CD4-positive, alpha-beta T cell treated with Interleukin-10 for 1 hour (primary cell): ENCODE measurements around the gene HHEX.
"Not testable (repeated sequence)": the region's sequence is repeated elsewhere in the genome, so short reads cannot be mapped to it uniquely, and the experiment has no call there.

Source experiments
- DNase-seq: peaks from one replicate; pipeline ENCODE4 v3.0.0-alpha.2; 2020

The HHEX gene

GRCh38 chr10:92689663-92690210 lies at the start of gene HHEX:
HHEX (plus strand) TSS chr10:92689955; CDS start chr10:92689987, 32 bp downstream.
- peak; percentile 43 for DNase-seq

DNA sequence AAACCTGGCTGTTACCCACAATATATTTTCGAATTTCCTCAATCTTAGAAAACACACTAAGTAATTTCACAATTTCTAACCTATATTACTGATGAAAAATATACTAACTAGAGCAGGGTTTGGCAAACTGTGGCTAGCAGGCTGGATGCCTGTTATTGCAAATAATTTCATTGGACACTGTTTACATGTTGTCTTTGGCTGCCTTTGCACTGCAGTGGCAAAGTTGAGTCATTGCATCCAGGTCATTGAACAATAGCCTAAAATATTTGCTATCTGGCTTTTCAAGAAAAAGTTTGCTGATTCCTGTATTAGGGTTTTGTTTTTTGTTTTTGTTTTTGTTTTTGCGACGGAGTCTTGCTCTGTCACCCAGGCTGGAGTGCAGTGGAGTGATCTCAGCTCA lies 49.6 kb upstream of the HHEX start:
- no peak for DNase-seq

DNA sequence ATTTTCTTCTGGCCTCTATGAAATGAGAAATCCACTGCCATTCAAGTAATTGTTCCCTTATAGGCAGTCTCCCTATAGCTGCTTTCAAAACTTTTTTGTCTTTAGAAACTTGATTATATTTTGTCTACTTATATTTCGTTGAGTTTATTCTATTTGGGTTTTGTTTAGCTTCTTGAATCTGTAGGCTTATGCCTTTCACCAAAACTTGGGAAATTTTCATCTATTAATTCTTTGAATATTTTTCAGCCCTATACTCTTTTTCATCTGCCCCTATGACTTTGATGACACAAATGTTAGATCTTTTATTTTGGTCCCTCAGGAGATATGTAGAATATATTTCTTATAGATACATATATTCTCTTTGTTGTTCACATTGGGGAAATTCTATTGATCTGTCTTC lies 48.3 kb upstream of the HHEX start:
- no peak for DNase-seq

- no peak for DNase-seq
These were observed 44.8 kb upstream of the HHEX start for GRCh38 chr10:92644921-92645320.

- not testable (repeated sequence) for DNase-seq
These were observed 38.9 kb upstream of the HHEX start for GRCh38 chr10:92650864-92651263.

- no peak for DNase-seq
These were observed 34.3 kb upstream of the HHEX start for GRCh38 chr10:92655426-92655825.

DNA sequence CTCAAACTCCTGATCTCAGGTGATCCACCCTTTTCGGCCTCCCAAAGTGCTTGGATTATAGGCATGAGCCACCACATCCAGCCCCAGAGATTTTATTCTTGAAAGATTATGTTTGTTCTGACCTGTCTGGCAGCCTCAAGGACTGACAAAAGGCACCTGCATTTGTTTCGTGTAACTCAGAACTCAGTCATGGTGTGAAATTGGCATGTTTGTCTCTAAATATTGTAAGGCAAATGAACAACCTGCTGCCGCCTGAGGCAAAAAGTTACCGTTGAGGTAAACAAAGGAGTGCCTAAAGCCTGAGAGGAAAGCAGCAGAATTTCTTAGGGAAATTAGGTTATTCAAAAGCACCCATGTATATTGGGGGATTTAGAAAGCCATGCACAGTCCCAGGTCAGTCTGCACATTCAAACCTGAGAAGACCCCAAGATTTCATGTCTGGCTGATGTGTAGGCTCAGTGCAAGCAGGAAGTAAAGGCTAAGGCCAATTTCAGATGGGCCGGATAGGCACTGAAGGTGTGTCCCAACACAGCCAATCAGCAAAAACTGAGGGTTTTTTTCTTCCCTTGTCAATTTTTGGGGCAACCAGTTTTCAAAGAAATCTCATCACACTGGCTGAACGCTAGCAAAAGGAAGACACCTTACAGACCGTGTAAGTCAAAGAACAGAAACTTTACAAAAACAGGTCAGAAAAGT lies 33.3 kb upstream of the HHEX start:
- no peak for DNase-seq

DNA sequence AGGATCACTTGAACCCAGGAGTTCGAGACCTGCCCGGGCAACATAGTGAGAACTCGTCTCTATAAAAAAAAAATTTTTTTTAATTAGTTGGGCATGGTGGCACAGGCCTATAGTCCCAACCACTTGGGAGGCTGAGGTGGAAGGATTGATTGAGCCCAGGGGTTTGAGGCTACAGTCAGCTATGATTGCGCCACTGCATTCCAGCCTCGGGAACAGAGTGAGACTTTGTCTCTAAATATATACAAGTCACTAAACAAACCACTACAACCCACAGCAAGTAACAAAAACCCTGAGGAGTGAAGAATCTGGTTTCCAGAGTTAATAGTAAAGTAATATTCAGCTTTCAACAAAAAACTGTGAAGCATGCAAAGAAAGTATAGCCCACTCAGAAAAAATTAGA lies 32.7 kb upstream of the HHEX start:
- DNase-seq: no peak

- DNase-seq: no peak
These were observed 26.9 kb upstream of the HHEX start for GRCh38 chr10:92662848-92663247.

DNA sequence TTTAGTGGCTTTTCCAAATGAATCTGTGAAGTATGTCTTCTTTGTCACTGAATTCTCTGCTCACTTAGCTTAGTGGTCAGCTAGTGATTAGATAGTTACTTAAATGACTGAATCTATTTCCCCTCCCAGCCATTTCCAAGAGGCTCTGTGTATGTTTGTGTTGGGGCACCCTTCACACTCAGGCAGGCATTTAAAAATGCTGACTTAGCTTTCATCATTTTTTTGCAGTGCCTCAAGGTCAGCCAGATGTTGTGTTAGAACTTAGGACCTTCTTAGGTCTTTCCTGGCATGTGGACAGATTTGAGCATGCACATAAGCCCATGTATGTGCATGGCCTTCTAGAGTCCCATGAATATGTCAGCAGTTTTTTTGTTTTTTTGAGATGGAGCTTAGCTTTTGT lies 25.4 kb upstream of the HHEX start:
- no peak for DNase-seq

DNA sequence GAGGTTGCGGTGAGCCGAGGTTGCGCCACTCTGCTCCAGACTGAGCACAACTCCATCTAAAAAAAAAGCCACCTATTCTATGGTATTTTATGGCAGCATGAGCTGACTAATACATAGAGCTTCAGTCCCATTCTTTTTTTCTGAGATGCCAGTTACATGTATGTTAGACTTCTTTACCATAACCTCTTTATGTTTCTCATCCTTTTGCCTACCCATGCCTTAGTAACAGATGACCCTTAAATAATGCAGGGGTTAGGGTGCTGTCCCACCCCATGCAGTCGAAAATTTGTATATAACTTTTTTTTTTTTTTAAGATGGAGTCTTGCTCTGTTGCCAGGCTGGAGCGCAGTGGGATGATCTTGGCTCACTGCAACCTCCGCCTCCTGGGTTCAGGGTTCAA lies 22.7 kb upstream of the HHEX start:
- no peak for DNase-seq

DNA sequence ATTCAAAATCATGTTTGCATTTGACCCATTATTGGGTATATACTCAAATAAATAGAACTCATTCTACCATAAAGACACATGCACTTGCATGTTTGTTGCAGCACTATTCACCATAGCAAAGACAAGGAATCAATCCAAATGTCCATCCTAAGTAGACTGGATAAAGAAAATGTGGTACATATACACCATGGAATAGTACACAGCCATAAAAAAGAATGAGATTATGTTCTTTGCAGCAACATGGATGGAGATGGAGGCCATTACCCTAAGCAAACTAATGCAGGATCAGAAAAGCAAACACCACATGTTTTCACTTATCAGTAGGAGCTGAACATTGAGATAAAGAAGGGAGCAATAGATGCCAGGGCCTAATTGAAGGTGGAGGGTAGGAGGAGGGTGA lies 12.0 kb upstream of the HHEX start:
- no peak for DNase-seq

DNA sequence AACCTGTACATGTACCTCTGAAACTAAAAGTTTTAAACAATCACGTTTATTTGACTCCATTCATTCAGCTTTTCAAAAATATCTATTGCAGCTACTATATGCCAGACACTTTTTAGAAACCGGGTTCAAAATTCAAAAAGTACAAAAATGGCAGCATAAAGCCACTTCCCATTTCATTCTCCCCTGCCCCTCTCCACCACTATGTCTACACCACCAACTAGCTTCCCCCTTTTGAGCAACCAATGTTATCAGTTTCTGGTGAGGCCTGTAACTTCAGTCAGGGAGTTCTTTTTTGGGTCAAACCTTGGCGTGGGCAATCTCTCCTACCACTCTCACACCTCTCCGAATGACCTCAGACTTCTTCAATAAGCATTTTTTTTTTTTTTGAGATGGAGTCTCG lies 11.5 kb upstream of the HHEX start:
- DNase-seq: no peak

DNA sequence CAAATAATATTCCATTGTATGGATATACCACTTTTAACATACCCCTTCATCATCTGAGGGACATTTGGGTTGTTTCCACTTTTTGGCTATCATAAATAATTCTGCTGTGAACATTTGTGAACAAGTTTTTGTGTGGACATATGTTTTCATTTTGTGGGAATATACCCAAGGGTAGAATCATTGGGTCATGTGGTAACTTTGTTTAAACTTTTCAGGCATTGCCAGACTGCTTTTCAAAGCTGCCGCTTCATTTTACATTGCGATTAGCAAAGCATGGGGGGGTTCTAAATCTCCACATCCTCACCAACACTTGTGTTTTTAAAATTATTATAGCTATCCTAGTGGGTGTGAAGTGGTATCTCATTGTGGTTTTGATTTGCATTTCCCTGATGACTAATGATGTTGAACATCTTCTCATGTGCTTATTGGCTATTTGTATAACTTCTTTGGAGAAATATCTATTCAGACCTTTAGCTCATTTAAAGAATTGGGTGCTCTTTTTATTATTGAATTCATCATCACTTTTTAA lies 8.4 kb upstream of the HHEX start:
- no peak for DNase-seq

DNA sequence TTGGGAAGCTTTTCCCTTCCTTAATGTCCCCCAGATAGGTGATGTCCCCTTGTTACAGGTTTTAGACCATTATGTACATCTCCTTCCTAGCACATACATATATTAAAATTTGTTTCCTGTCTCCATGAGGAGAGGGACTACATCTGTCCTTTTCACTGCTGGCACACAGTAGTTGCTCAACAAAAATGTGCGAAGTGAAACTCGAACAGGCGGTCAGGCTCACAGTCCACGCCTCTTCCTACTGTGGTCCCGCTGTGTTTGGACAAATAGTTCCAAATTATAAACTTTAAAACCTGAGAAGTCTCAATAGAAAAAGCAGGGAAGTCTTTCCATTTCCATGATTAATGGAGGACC lies 1.2 kb upstream of the HHEX start:
- DNase-seq: no peak

DNA sequence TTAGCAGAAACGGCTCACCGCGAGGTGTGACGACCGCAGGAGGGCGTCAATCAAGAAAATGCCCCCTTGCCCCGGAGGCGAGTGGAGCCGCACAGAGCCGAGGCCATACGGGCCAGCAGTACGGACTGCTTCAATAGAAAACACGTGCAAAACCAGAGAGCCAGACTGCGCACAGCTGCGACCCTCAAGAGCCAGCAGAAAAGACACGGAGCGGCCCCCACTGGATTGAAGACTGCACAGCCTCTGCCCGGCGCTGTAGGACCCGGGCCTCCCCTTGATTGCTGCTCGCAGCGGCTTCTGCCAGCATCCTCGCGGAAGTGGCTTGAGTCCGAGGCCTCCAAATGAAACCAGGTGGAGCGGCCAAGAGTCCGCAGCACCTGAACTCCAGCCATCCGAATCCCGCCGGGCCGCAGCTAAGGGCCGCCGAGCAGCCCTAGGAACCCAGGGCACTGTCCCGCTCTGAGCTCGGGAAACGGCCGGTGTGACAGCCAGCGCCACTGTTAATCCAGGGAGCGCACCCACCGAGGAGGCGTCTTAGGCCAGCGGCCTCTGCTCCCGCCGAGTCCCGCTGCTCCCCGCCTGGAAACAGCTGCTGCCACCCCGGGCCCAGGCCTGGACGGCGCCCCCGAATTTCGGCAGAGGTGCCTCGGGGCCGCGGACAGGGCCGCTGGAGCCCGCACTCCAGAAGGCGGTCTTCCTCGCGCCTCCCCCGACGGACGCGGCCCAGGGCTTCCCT lies 660 bp upstream of the HHEX start:
- DNase-seq: no peak

- peak; percentile 59 for DNase-seq
These were observed 608 bp downstream of the HHEX start for GRCh38 chr10:92690211-92690914.

DNA sequence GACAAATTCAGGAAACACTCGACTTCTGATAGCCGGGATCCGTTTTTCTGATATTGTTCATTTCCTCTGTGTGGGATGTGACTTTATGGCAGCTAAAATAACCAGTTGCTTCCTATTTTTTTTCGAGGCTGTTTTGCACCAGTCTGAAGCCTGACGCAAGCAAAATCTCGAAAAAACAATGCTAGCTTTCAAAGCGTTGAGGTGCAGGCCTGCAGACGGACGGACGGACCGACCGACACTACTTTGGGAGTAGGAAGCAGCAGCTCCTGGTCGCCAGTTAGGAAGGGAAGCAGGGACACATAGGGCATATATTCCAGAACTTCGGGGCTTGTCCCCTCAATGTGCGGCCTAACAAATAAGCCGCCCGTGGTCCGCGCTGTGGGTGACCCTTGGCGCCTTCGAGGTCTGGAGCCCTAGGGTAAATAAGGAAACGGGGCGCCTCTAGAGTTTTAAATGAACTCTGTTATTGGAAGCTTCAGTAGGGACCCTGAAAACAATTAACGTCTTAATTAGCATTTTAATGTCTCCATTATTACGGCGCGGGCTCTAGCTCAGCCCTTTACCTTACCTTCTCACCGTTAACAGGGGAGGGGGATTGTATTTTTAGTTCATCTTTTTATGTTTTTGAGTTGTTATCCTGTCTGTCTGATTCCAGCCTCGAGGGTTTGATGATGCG lies 1.3 kb downstream of the HHEX start:
- DNase-seq: no peak

DNA sequence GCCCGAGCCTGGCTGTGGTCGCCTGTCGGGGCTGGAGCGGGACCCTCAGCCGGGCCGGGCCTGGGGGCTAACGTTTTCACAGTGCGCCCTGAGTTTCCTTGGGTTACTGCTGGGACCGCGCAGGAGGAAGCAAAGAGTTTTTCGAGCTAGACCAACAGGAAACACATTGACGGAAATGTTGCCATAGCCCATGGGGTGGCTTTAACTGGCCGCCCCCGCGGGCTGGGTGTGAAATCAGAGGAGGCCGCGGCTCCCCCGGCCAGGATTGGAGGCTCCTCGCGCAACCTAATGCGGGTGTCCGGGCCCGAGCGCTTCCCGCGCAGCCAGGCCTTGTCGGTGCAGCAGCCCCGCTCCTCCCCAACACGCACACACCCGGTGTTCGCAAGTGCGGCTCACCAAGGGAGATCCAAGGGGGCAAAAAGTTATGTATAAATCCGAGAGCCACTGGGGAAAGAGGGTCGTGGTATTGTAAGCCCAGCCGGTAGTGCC lies 1.9 kb downstream of the HHEX start:
- DNase-seq: no peak

GRCh38 chr10:92692080-92692671 lies 2.4 kb downstream of the HHEX start:
- DNase-seq: no peak

DNA sequence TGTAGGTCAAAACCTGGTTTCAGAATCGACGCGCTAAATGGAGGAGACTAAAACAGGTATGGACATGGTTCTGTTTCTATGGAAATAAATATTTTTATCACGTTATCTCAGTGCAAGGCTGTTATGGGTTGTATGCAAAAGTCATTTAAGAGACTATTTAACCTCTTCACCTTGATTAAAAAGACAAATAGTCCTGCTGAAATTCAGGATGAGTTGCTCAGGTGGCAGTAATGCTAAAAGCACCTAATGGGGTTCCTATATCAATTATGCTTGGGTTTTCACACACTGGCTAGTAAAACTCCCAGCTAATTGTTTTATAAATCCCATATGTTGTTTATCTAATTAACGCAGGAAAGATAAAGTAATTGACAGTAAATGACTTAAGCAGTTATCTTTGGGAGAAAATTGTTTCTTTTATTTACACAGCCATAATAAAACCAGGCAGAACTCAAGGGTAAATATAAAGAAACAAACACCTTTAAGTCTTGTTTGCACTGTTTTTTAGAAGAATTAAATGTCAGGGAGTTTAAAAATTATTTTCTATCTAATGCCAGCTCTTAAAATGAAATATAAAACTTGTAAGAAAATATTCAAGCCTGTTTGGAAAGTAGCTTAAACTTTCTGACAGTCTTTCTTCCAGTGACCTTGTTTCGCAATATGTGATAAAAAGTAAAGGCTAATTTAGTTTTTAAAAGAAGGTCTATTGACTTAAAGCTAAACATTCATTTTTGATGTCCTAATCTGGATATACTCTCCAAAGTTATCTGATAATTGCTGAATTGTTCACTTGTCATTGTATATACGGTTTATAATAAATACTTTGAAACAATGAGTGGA lies 3.2 kb downstream of the HHEX start:
- DNase-seq: no peak

DNA sequence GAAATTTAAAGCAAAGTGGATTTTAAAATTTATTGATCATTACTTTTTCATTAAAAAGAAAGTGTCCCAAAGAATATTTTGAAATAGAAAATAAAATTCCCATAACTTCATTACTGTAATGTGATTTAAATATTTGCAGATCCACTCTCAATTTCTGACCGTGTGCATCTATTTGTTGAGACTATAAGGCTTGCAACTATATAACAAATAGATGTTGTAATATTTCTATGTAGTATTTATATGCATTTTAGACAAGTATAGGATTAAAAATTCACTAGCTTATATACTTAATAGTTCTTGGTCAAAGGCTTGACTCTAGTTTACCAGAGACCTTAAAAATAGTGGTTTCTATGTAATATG lies 3.8 kb downstream of the HHEX start:
- no peak for DNase-seq
